ENCODE data around the gene LPCAT2.

DNA sequence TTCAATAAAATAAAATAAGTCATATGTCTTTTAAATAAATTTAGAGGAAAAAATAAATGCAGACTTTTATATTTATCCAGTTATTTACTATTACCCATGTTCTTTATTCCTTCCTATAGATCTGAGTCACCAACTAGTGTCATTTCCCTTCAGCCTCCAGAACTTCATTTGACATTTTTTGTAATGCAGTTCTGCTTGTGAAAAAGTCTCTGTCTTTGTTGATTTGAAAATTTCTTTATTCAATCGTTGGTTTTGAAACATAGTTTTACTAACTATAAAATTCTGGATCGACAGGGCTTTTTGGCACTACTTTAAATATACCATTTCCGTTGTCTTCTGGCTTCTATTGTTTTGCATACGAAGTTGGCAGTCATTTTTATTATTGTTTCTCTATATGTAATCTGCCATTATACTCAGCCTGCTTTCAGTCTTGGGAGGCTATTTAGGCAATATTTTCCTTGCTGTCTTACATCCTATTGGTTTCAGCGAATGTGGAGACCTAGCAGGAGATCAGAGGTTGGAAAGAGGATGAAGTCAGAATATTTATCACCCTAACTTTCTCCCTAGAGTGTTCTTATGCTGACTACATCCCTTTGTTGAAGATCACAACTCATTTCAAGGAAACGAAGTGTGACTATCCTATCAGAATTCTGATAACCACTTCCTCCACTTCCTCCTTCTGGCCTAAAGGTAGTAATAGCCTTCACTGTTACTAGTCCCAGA lies 104.9 kb downstream of the LPCAT2 start:
- TF ChIP-seq, protein P1, sequence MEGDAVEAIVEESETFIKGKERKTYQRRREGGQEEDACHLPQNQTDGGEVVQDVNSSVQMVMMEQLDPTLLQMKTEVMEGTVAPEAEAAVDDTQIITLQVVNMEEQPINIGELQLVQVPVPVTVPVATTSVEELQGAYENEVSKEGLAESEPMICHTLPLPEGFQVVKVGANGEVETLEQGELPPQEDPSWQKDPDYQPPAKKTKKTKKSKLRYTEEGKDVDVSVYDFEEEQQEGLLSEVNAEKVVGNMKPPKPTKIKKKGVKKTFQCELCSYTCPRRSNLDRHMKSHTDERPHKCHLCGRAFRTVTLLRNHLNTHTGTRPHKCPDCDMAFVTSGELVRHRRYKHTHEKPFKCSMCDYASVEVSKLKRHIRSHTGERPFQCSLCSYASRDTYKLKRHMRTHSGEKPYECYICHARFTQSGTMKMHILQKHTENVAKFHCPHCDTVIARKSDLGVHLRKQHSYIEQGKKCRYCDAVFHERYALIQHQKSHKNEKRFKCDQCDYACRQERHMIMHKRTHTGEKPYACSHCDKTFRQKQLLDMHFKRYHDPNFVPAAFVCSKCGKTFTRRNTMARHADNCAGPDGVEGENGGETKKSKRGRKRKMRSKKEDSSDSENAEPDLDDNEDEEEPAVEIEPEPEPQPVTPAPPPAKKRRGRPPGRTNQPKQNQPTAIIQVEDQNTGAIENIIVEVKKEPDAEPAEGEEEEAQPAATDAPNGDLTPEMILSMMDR (IDR thresholded peaks at IDR 0.05) = no peak
- no peak for TF ChIP-seq POLR2A (IDR thresholded peaks at IDR 0.05)
